Measurements from ENCODE around the gene CUL4A.

Gene CUL4A

GRCh38 chr13:113169277-113170272 lies 39.8 kb upstream of the CUL4A start:
- H3K36me3 ChIP-seq (ENCODE audit: insufficient read depth, low read length), result peaks cover 55% of the 10 kb centered on the region

GRCh38 chr13:113170511-113170910 lies 38.9 kb upstream of the CUL4A start:
- H3K9me2 ChIP-seq (ENCODE audit: low read depth, low read length), result no peaks in the 10 kb centered on the region
- no peaks in the 10 kb centered on the region for H3F3A ChIP-seq (ENCODE audit: insufficient read depth, low read length)
- H3K79me2 ChIP-seq (ENCODE audit: insufficient read depth, low read length), result no peaks in the 10 kb centered on the region
- no peaks in the 10 kb centered on the region for H3K9me3 ChIP-seq (ENCODE audit: low read length)
- H3K4me2 ChIP-seq (ENCODE audit: low read length), result no peak overlapping the region
- H3K9ac ChIP-seq (ENCODE audit: low read length), result no peak overlapping the region
- H3K4me1 ChIP-seq (ENCODE audit: insufficient read depth, low read length, severe bottlenecking), result no peaks in the 10 kb centered on the region
- no peak overlapping the region for H3K4me3 ChIP-seq (ENCODE audit: low read depth, low read length, poor library complexity, severe bottlenecking)
- no peaks in the 10 kb centered on the region for H4K20me1 ChIP-seq (ENCODE audit: insufficient read depth, low read length)
- no peak overlapping the region for H3K27ac ChIP-seq (ENCODE audit: low read depth, low read length, poor library complexity, severe bottlenecking)
- peaks cover 64% of the 10 kb centered on the region for H3K36me3 ChIP-seq (ENCODE audit: insufficient read depth, low read length)
- TF ChIP-seq EZH2 (IDR thresholded peaks at IDR 0.05; ENCODE audit: borderline replicate concordance, low read length) (no peak), CTCF (IDR thresholded peaks at IDR 0.05; ENCODE audit: low read length) (no peak)
- no peak overlapping the region for H2AFZ ChIP-seq (ENCODE audit: low read length)
- H3K27me3 ChIP-seq (ENCODE audit: insufficient read depth, low read length), result no peaks in the 10 kb centered on the region

More at GRCh38 chr13:113169277-113170272, 39.8 kb upstream of the CUL4A start:
- Histone ChIP-seq H3K4me1 (ENCODE audit: insufficient read depth, low read length, severe bottlenecking) (no peaks in the 10 kb centered on the region), H3K27me3 (ENCODE audit: insufficient read depth, low read length) (no peaks in the 10 kb centered on the region; the same call in 1 of the 2 replicates), H3K9ac (ENCODE audit: low read length) (no peak overlapping the region), H3K4me3 (ENCODE audit: low read depth, low read length, poor library complexity, severe bottlenecking) (no peak overlapping the region), H3K9me3 (ENCODE audit: low read length) (no peaks in the 10 kb centered on the region), H3K9me2 (ENCODE audit: low read depth, low read length) (no peaks in the 10 kb centered on the region), H3K27ac (ENCODE audit: low read depth, low read length, poor library complexity, severe bottlenecking) (no peak overlapping the region), H3K4me2 (ENCODE audit: low read length) (no peak overlapping the region), H4K20me1 (ENCODE audit: insufficient read depth, low read length) (no peaks in the 10 kb centered on the region), H3F3A (ENCODE audit: insufficient read depth, low read length) (no peaks in the 10 kb centered on the region), H2AFZ (ENCODE audit: low read length) (no peak overlapping the region), H3K79me2 (ENCODE audit: insufficient read depth, low read length) (no peaks in the 10 kb centered on the region)
- TF ChIP-seq EZH2 (IDR thresholded peaks at IDR 0.05; ENCODE audit: borderline replicate concordance, low read length), result no peak
- no peak for TF ChIP-seq CTCF (IDR thresholded peaks at IDR 0.05; ENCODE audit: low read length)

- Histone ChIP-seq H2AFZ (ENCODE audit: low read length) (no peak overlapping the region), H3K4me1 (ENCODE audit: insufficient read depth, low read length, severe bottlenecking) (no peaks in the 10 kb centered on the region), H3K4me2 (ENCODE audit: low read length) (no peak overlapping the region), H3K36me3 (ENCODE audit: insufficient read depth, low read length) (peaks cover 74% of the 10 kb centered on the region), H3K9me2 (ENCODE audit: low read depth, low read length) (no peaks in the 10 kb centered on the region), H3K27me3 (ENCODE audit: insufficient read depth, low read length) (no peaks in the 10 kb centered on the region), H3F3A (ENCODE audit: insufficient read depth, low read length) (no peaks in the 10 kb centered on the region), H3K9ac (ENCODE audit: low read length) (no peak overlapping the region), H4K20me1 (ENCODE audit: insufficient read depth, low read length) (no peaks in the 10 kb centered on the region), H3K9me3 (ENCODE audit: low read length) (no peaks in the 10 kb centered on the region), H3K79me2 (ENCODE audit: insufficient read depth, low read length) (no peaks in the 10 kb centered on the region), H3K4me3 (ENCODE audit: low read depth, low read length, poor library complexity, severe bottlenecking) (no peak overlapping the region), H3K27ac (ENCODE audit: low read depth, low read length, poor library complexity, severe bottlenecking) (no peak overlapping the region)
- TF ChIP-seq EZH2 (IDR thresholded peaks at IDR 0.05; ENCODE audit: borderline replicate concordance, low read length), result no peak
- TF ChIP-seq CTCF (IDR thresholded peaks at IDR 0.05; ENCODE audit: low read length), result no peak
Observed at GRCh38 chr13:113171250-113172125, 37.9 kb upstream of the CUL4A start.
